CD14-positive monocyte (primary cell): Measurements from ENCODE around the gene RAVER1. TPM values are rescaled to one million over a fixed set of nuclear protein-coding genes. Genes with fewer than 3 reads are reported as not detected.

Experiments used
- DNase-seq, 3 donors: peaks; one replicate each; pipeline ENCODE4 v3.0.0-alpha.2; 2011 to 2022
- H2AFZ ChIP-seq: 2 replicates; pipeline ENCODE4 v1.6.0; 2012; ENCODE audit warnings: mild to moderate bottlenecking, low read depth, low read length, inconsistent platforms; ENCODE audit not compliant: insufficient read depth, poor library complexity, severe bottlenecking
- H3K27ac ChIP-seq, 2 donors: 1 replicate in 1 of 2; 2 replicates in 1 of 2; pipeline ENCODE4 v1.5.1; 2012 to 2013; ENCODE audit warnings: low read length in 2 of 2, control low read depth in 1 of 2, inconsistent platforms in 1 of 2, low read depth in 1 of 2, mild to moderate bottlenecking in 1 of 2
- H3K27me3 ChIP-seq, 2 donors: one replicate each; pipeline versions ENCODE4 v1.6.0 to v1.6.1; 2011 to 2013; ENCODE audit warnings: low read length in 2 of 2; ENCODE audit not compliant: control insufficient read depth in 2 of 2, insufficient read depth in 2 of 2
- H3K36me3 ChIP-seq, 2 donors: replicated peaks in 1 of 2; 1 replicate in 1 of 2; 2 replicates in 1 of 2; pipeline versions ENCODE4 v1.5.1 to v1.6.1; 2012 to 2013; ENCODE audit warnings: low read length in 2 of 2, control low read depth in 1 of 2, inconsistent platforms in 1 of 2, mild to moderate bottlenecking in 1 of 2; ENCODE audit not compliant: insufficient read depth in 2 of 2, control insufficient read depth in 1 of 2
- H3K4me1 ChIP-seq, 2 donors: 1 replicate in 1 of 2; 2 replicates in 1 of 2; pipeline versions ENCODE4 v1.5.1 to v1.6.1; 2012 to 2013; ENCODE audit warnings: low read length in 2 of 2, control low read depth in 1 of 2, inconsistent platforms in 1 of 2, mild to moderate bottlenecking in 1 of 2, moderate library complexity in 1 of 2; ENCODE audit not compliant: insufficient read depth in 2 of 2, control insufficient read depth in 1 of 2
- H3K4me2 ChIP-seq: replicated peaks from 2 replicates; pipeline ENCODE3; 2012; ENCODE audit warnings: low read length, moderate library complexity, mild to moderate bottlenecking; ENCODE audit not compliant: poor library complexity, severe bottlenecking; ENCODE audit errors: extremely low read depth
- H3K4me3 ChIP-seq, 3 experiments: fragments of 200-600 bp in 1 of 3; sonication (generic) in 1 of 3; replicated peaks in 1 of 3; 1 replicate in 2 of 3; 2 replicates in 1 of 3; pipeline ENCODE4 v1.5.1; 2011 to 2013; ENCODE audit warnings: low read length in 3 of 3, mild to moderate bottlenecking in 3 of 3, control low read depth in 2 of 3, low read depth in 2 of 3, inconsistent platforms in 1 of 3, moderate library complexity in 1 of 3
- H3K79me2 ChIP-seq: 2 replicates; pipeline ENCODE4 v1.6.0; 2012; ENCODE audit warnings: mild to moderate bottlenecking, control low read depth, inconsistent platforms, low read length, moderate library complexity; ENCODE audit not compliant: insufficient read depth
- H3K9ac ChIP-seq: 2 replicates; pipeline ENCODE4 v1.6.0; 2017; ENCODE audit warnings: low read length, mild to moderate bottlenecking; ENCODE audit not compliant: insufficient read depth, poor library complexity, severe bottlenecking
- H3K9me3 ChIP-seq, 2 donors: replicated peaks in 1 of 2; 1 replicate in 1 of 2; 2 replicates in 1 of 2; pipeline versions ENCODE4 v1.5.1 to v1.6.1; 2012 to 2013; ENCODE audit warnings: low read length in 2 of 2, control low read depth in 1 of 2; ENCODE audit not compliant: control insufficient read depth in 1 of 2, insufficient read depth in 1 of 2
- H4K20me1 ChIP-seq: 2 replicates; pipeline ENCODE4 v1.6.0; 2012; ENCODE audit warnings: mild to moderate bottlenecking, low read length, control low read depth, moderate library complexity; ENCODE audit not compliant: insufficient read depth
- H3K27ac Mint-ChIP-seq, 7 donors: one replicate each; pipeline ENCODE4 v1.8.0; 2020; ENCODE audit warnings: mild to moderate bottlenecking in 7 of 7, mixed read lengths in 7 of 7, moderate library complexity in 6 of 7, inconsistent platforms in 2 of 7
- H3K27me3 Mint-ChIP-seq, 3 donors: one replicate each; pipeline ENCODE4 v1.8.0; 2021 to 2022; ENCODE audit warnings: low read depth in 3 of 3, mild to moderate bottlenecking in 3 of 3, mixed read lengths in 3 of 3, moderate library complexity in 3 of 3, inconsistent platforms in 1 of 3
- H3K36me3 Mint-ChIP-seq, 2 donors: one replicate each; pipeline ENCODE4 v1.8.0; 2020; ENCODE audit warnings: mixed read lengths in 2 of 2, inconsistent platforms in 1 of 2, mild to moderate bottlenecking in 1 of 2
- H3K4me1 Mint-ChIP-seq: one replicate; pipeline ENCODE4 v1.8.0; 2020; ENCODE audit warnings: mild to moderate bottlenecking, mixed read lengths
- H3K4me3 Mint-ChIP-seq, 2 donors: one replicate each; pipeline ENCODE4 v1.8.0; 2020; ENCODE audit warnings: mild to moderate bottlenecking in 2 of 2, mixed read lengths in 2 of 2, moderate library complexity in 1 of 2
- H3K9me3 Mint-ChIP-seq, 7 donors: one replicate each; pipeline ENCODE4 v1.8.0; 2020 to 2022; ENCODE audit warnings: mixed read lengths in 7 of 7, mild to moderate bottlenecking in 6 of 7, moderate library complexity in 6 of 7, inconsistent platforms in 2 of 7
- WGBS: methylation state at CpG from one replicate; pipeline ENCODE4 v1.1.5; 2013; ENCODE audit warnings: missing lambda C conversion rate; ENCODE audit not compliant: insufficient coverage; 5-methylcytosine and 5-hydroxymethylcytosine counted together
- intact Hi-C, 2 donors: fragments of 100-400 bp; cut with micrococcal nuclease; formaldehyde crosslinking; loops; one replicate each; pipeline versions ENCODE4 v1.15.0 to v1.15.1; 2023
- polyA plus RNA-seq, 3 donors: library from polyadenylated mRNA; depleted of rRNA in 1 of 3; unstranded in 2 of 3; stranded (reverse) in 1 of 3; fragments of 300-500 nt in 2 of 3; fragments of >200 nt in 1 of 3; fragmentation: Illumina TruSeq in 2 of 3; gene quantifications; 1 replicate in 2 of 3; 2 replicates in 1 of 3; pipeline ENCODE4 v1.2.3, GENCODE V29; 2012 to 2021
- TF ChIP-seq, protein P1 (sequence below): fragments of 200-600 bp; IDR thresholded peaks from one replicate; pipeline ENCODE4 v1.8.0; 2022; ENCODE audit warnings: antibody characterized with exemption, mild to moderate bottlenecking

RAVER1 gene
- polyA plus RNA-seq, 3 donors, result 6.0 to 20.7 (median 9.0) TPM

DNA sequence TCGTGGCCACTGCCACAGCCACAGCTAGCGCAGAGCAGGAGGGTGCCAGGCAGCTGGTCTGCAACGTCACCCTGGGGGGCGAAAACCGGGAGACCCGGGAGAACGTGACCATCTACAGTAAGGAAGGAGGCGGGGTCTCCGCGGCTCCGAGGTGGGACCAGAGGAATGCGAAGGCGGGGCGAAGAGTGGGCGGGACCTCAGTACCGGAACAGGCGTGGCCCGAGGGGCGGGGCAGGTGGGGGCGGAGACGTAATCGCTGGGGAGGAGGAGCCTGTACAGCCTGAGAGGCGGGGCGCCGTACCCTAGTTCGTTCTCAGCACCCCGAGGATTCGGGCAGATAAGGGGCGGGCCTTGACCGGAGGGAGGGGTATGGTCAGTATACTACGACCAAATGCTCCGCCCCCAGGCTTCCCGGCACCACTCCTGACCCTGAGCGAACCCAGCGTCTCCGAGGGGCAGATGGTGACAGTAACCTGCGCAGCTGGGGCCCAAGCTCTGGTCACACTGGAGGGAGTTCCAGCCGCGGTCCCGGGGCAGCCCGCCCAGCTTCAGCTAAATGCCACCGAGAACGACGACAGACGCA is 41.0 kb downstream of the RAVER1 start:
- Histone ChIP-seq H4K20me1 (peaks cover 11% of the 10 kb centered on the region), H3K36me3 (no peaks in the 10 kb centered on the region), H3K4me2 (peak overlapping the region; percentile 78), H3K4me1 (peaks cover 86 to 89% of the 10 kb centered on the region in 2 donors), H3K27me3 (peaks cover 37 to 89% of the 10 kb centered on the region in 2 donors), H3K9me3 (peaks cover 6 to 22% of the 10 kb centered on the region in 2 donors), H2AFZ (peak overlapping the region; percentile 73), H3K79me2 (no peaks in the 10 kb centered on the region), H3K4me3 (peak overlapping the region; percentile 12 to 74 (median 36)), H3K9ac (no peak overlapping the region), H3K27ac (no peak overlapping the region)
- Mint-ChIP-seq H3K4me3 (peak overlapping the region; percentile 75 to 94), H3K36me3 (peaks cover 19 to 26% of the 10 kb centered on the region in 2 donors), H3K27ac (peak overlapping the region in 6 of 7 donors; percentile 54 to 90 (median 80)), H3K4me1 (peaks cover 74% of the 10 kb centered on the region), H3K27me3 (peaks cover 82 to 97% (median 91%) of the 10 kb centered on the region in 3 donors), H3K9me3 (peaks cover 0 to 56% (median 31%) of the 10 kb centered on the region in 7 donors)
- DNase-seq, result peak; percentile 76 to 80 (median 77)
- 1% methylated on average over 45 of the region's 45 CpGs for WGBS
- TF ChIP-seq, protein P1, sequence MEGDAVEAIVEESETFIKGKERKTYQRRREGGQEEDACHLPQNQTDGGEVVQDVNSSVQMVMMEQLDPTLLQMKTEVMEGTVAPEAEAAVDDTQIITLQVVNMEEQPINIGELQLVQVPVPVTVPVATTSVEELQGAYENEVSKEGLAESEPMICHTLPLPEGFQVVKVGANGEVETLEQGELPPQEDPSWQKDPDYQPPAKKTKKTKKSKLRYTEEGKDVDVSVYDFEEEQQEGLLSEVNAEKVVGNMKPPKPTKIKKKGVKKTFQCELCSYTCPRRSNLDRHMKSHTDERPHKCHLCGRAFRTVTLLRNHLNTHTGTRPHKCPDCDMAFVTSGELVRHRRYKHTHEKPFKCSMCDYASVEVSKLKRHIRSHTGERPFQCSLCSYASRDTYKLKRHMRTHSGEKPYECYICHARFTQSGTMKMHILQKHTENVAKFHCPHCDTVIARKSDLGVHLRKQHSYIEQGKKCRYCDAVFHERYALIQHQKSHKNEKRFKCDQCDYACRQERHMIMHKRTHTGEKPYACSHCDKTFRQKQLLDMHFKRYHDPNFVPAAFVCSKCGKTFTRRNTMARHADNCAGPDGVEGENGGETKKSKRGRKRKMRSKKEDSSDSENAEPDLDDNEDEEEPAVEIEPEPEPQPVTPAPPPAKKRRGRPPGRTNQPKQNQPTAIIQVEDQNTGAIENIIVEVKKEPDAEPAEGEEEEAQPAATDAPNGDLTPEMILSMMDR, result no peak
- intact Hi-C loops, result no loop called here

DNA sequence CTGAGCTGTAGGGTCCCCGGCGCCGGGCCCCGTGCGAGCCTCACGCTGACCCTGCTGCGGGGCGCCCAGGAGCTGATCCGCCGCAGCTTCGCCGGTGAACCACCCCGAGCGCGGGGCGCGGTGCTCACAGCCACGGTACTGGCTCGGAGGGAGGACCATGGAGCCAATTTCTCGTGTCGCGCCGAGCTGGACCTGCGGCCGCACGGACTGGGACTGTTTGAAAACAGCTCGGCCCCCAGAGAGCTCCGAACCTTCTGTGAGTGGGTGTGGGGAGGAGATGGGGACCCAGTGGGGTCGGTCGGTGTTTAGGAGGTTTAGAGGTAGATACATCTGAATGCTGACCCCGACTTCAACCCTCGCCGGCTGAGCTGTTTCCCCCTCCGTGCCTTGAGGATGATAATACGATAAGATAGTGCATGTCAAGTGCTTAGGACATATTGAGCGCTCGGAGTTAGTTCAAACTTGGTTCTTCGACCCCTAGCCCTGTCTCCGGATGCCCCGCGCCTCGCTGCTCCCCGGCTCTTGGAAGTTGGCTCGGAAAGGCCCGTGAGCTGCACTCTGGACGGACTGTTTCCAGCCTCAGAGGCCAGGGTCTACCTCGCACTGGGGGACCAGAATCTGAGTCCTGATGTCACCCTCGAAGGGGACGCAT is 41.6 kb downstream of the RAVER1 start:
- 1% methylated on average over 47 of the region's 49 CpGs for WGBS
- Histone ChIP-seq H3K9ac (no peak overlapping the region), H3K36me3 (no peaks in the 10 kb centered on the region), H3K27me3 (peaks cover 37 to 88% of the 10 kb centered on the region in 2 donors), H3K27ac (no peak overlapping the region), H3K4me2 (peak overlapping the region; percentile 78), H3K79me2 (no peaks in the 10 kb centered on the region), H2AFZ (peak overlapping the region; percentile 73), H3K9me3 (peaks cover 6 to 22% of the 10 kb centered on the region in 2 donors), H3K4me1 (peaks cover 92 to 95% of the 10 kb centered on the region in 2 donors), H4K20me1 (peaks cover 11% of the 10 kb centered on the region), H3K4me3 (peak overlapping the region; percentile 12 to 74 (median 29))
- no peak for DNase-seq
- TF ChIP-seq, protein P1, result no peak
- intact Hi-C loops, result no loop called here
- Mint-ChIP-seq H3K4me3 (peak overlapping the region; percentile 75 to 94), H3K27ac (peak overlapping the region in 5 of 7 donors; percentile 15 to 90 (median 64)), H3K27me3 (peaks cover 76 to 96% (median 88%) of the 10 kb centered on the region in 3 donors), H3K36me3 (peaks cover 17 to 25% of the 10 kb centered on the region in 2 donors), H3K9me3 (peaks cover 0 to 53% (median 31%) of the 10 kb centered on the region in 7 donors), H3K4me1 (peaks cover 80% of the 10 kb centered on the region)
